CD4-positive, alpha-beta T cell treated with Interleukin-4 for 4 hours (primary cell): ENCODE measurements around the gene ATF2.
"Not testable (repeated sequence)": the region's sequence is repeated elsewhere in the genome, so short reads cannot be mapped to it uniquely, and the experiment has no call there.

ENCODE experiments used
- DNase-seq: peaks from one replicate; pipeline ENCODE4 v3.0.0-alpha.2; 2020

The ATF2 gene

DNA sequence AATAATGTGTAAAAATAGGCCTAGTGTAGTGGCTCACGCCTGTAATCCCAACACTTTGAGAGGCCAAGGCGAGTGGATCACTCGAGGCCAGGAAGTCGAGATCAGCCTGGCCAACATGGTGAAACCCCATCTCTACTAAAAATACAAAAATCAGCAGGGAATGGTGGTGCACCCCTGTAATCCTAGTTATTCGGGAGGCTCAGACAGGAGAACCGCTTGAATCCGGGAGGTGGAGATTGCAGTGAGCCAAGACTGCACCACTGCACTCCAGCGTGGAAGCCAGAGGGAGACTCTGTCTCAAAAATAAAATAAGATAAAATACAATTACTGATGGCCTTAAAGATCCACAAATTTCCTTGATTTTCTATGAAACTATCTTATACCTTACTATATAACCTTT lies 3.8 kb downstream of the ATF2 start:
- no peak for DNase-seq

DNA sequence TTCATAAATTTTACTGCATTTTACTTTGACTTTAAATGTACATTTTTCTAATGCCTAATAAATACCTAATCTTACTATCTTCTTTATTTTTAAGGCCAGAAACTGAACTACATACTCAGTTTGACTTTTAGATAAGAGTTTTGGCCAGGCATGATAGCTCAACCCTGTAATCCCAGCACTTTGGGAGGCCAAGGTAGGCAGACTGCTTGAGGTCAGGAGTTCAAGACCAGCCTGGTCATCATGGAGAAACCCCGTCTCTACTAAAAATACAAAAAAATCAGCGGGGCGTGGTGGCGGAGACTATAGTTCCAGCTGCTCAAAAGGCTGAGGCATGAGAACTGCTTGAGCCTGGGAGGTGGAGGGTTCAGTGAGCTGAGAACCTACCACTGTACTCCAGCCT lies 9.1 kb downstream of the ATF2 start:
- DNase-seq = no peak

GRCh38 chr2:175156534-175156933 lies 11.5 kb downstream of the ATF2 start:
- no peak for DNase-seq

- peak; percentile 36 for DNase-seq
These were observed 13.3 kb downstream of the ATF2 start for GRCh38 chr2:175154661-175155082.

- peak; percentile 16 for DNase-seq
These were observed 15.8 kb downstream of the ATF2 start for GRCh38 chr2:175152242-175152641.

GRCh38 chr2:175151791-175152190 lies 16.2 kb downstream of the ATF2 start:
- no peak for DNase-seq

- no peak for DNase-seq
These were observed 20.8 kb downstream of the ATF2 start for GRCh38 chr2:175147186-175147585.

DNA sequence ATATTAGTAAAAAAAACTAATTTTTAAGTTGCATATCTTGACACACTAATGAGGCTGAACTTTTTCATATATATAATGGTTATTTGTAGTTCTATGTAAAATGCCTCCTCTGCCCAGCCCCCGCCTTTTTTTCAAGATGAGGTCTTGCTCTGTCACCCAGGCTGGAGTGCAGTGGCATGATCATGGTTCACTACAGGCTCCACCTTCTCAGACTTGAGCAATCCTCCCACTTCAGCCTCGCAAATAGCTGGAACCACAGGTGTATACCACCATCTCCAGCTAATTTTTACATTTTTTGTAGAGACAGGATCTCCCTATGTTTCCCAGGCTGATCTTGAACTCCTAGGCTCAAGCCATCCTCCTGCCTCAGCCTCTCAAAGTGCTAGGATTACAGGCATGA lies 24.3 kb downstream of the ATF2 start:
- no peak for DNase-seq

- DNase-seq = no peak
These were observed 24.8 kb downstream of the ATF2 start for GRCh38 chr2:175143191-175143590.

GRCh38 chr2:175140332-175140731 lies 27.7 kb downstream of the ATF2 start:
- DNase-seq = no peak

DNA sequence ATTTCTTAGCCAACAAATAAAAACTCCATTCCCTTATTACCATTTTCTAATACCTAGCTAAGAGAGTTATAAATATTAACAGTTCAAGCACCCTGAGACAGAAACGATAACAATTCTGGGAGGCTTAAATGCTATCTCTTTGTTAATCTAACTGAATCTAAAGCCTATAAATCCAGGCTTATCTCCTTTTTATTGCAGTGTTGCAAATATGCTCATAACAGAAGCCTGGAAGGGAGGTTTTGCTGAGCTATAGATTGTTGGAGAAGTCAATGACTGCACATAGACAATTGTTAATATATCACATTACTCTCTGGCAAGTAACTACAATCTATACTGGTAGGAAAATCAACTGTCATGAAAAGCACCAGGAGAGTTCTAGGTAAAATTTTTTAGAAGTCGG lies 30.2 kb downstream of the ATF2 start:
- no peak for DNase-seq

- DNase-seq = no peak
These were observed 31.4 kb downstream of the ATF2 start for GRCh38 chr2:175136334-175137215.

DNA sequence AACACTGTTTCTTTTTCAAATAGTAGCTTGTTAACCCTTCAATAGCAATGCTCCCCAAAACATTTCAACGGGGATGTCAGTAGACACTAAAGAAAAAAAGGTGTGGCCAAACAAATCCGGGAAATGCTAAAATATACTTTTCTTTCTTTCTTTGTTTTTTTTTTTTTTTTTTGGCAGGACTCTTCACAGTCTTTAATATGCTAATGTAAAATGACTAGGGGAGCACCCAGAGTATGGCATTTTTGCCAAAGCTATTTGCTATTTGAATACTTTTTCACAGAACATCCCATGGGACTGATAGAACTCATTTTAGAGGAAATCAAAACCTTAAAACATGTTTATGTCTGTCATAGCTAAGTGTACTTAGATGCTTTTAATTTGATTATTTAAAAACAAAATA lies 32.1 kb downstream of the ATF2 start:
- no peak for DNase-seq

- no peak for DNase-seq
These were observed 32.8 kb downstream of the ATF2 start for GRCh38 chr2:175135177-175135576.

- no peak for DNase-seq
These were observed 36.8 kb downstream of the ATF2 start for GRCh38 chr2:175131252-175131651.

GRCh38 chr2:175126661-175127060 lies 41.3 kb downstream of the ATF2 start:
- DNase-seq = no peak

- DNase-seq = no peak
These were observed 44.7 kb downstream of the ATF2 start for GRCh38 chr2:175123254-175123653.

GRCh38 chr2:175111200-175111657 lies 56.8 kb downstream of the ATF2 start:
- DNase-seq = peak; percentile 65

- DNase-seq = not testable (repeated sequence)
These were observed 59.9 kb downstream of the ATF2 start for GRCh38 chr2:175108091-175108490.

DNA sequence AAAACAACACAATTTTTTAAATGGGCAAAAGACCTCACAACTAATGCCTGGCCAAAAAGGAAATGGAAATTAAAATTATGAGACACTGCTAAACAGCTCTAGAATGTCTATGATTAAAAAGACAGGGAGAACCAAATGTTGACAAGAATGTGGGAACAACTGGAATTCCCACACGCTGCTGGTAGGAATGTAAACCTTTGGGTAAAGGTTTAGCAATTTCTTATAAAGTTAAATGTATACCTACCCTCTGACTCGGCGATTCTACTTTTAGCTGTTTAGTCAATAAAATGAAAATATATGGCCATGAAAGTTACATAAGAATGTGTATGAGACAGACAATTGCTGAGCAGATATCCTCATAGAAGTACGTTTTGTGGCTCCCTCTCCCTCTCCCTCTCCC lies 60.9 kb downstream of the ATF2 start:
- no peak for DNase-seq

GRCh38 chr2:175103191-175103590 lies 64.8 kb downstream of the ATF2 start:
- DNase-seq = no peak

- no peak for DNase-seq
These were observed 66.5 kb downstream of the ATF2 start for GRCh38 chr2:175101514-175101913.

- DNase-seq = no peak
These were observed 70.7 kb downstream of the ATF2 start for GRCh38 chr2:175097297-175097696.

DNA sequence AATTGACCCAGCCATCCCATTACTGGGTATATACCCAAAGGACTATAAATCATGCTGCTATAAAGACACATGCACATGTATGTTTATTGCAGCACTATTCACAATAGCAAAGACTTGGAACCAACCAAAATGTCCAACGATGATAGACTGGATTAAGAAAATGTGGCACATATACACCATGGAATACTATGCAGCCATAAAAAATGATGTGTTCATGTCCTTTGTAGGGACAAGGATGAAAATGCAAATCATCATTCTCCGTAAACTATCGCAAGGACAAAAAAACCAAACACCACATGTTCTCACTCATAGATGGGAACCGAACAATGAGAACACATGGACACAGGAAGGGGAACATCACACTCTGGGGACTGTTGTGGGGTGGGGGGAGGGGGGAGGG lies 83.9 kb downstream of the ATF2 start:
- not testable (repeated sequence) for DNase-seq

- DNase-seq = no peak
These were observed 87.5 kb downstream of the ATF2 start for GRCh38 chr2:175080479-175080878.
